MCF 10A (cell line): ENCODE results near the gene FOXL2. TPM values are rescaled to one million over a fixed set of nuclear protein-coding genes. Genes with fewer than 3 reads are reported as not detected.

Source experiments
- BruUV-seq: library from RNA; stranded (reverse); fragments of 400-500 nt; replicated peaks from 2 replicates; lab custom pipeline; 2021; lab: Mats Ljungman, UMichigan
- CTCF ChIA-PET: fragments of 300-600 bp; sonication (Branson Sonifier 250); formaldehyde crosslinking; extraction: SDS; loops from one replicate; lab custom pipeline; 2021; ENCODE audit warnings: antibody characterized with exemption, inconsistent platforms; lab: Yijun Ruan, JAX
- POLR2A ChIA-PET: fragments of 300-600, 350-650 bp; sonication (Branson Sonifier 250); formaldehyde crosslinking; extraction: SDS; loops from one replicate; lab custom pipeline; 2020; ENCODE audit warnings: antibody characterized with exemption, inconsistent platforms; lab: Yijun Ruan, JAX
- DNase-seq: peaks from one replicate; pipeline ENCODE4 v3.0.0-alpha.2; 2018; ENCODE audit not compliant: unreplicated experiment
- H3K27ac Mint-ChIP-seq: one replicate; pipeline ENCODE4 v1.8.0; 2022; ENCODE audit warnings: mild to moderate bottlenecking, low read depth, mixed read lengths; ENCODE audit not compliant: unreplicated experiment
- H3K27me3 Mint-ChIP-seq: one replicate; pipeline ENCODE4 v1.8.0; 2022; ENCODE audit warnings: mixed read lengths; ENCODE audit not compliant: insufficient read depth, unreplicated experiment
- H3K36me3 Mint-ChIP-seq: one replicate; pipeline ENCODE4 v1.8.0; 2022; ENCODE audit warnings: mild to moderate bottlenecking, moderate library complexity, mixed read lengths; ENCODE audit not compliant: insufficient read depth, unreplicated experiment
- H3K4me1 Mint-ChIP-seq: one replicate; pipeline ENCODE4 v1.8.0; 2022; ENCODE audit warnings: mixed read lengths; ENCODE audit not compliant: insufficient read depth, unreplicated experiment
- H3K4me3 Mint-ChIP-seq: one replicate; pipeline ENCODE4 v1.8.0; 2022; ENCODE audit warnings: mild to moderate bottlenecking, moderate library complexity, mixed read lengths; ENCODE audit not compliant: unreplicated experiment
- H3K9me3 Mint-ChIP-seq: one replicate; pipeline ENCODE4 v1.8.0; 2022; ENCODE audit warnings: mixed read lengths; ENCODE audit not compliant: unreplicated experiment
- CTCF ChIP-seq: fragments of 200-600 bp; IDR thresholded peaks from one replicate; pipeline ENCODE4 v1.8.0; 2022; ENCODE audit warnings: antibody characterized with exemption, mild to moderate bottlenecking; ENCODE audit not compliant: unreplicated experiment
- intact Hi-C: fragments of 100-400 bp; cut with micrococcal nuclease; formaldehyde crosslinking; loops from 2 replicates; pipeline ENCODE4 v1.14.1; 2022
- total RNA-seq: library from RNA; stranded (reverse); gene quantifications from 2 replicates; pipeline ENCODE4 v1.2.3, GENCODE V29; 2022

FOXL2 gene
- total RNA-seq, 1 experiment from 2014 or later, result 0.30 TPM

- ChIA-PET POLR2A (no interaction called here), CTCF (no interaction called here)
- BruUV-seq, result no TSS peak
- H3K36me3 Mint-ChIP-seq, result no peaks in the 10 kb centered on the region
- H3K4me3 Mint-ChIP-seq, result no peak overlapping the region
- H3K27ac Mint-ChIP-seq, result no peak overlapping the region
- intact Hi-C loops, result no loop called here
- H3K27me3 Mint-ChIP-seq, result no peaks in the 10 kb centered on the region
- no peak for DNase-seq
- TF ChIP-seq CTCF, result no peak
- H3K9me3 Mint-ChIP-seq, result no peaks in the 10 kb centered on the region
- no peaks in the 10 kb centered on the region for H3K4me1 Mint-ChIP-seq
Measured at GRCh38 chr3:138984816-138985215, 37.9 kb upstream of the FOXL2 start.

- Mint-ChIP-seq H3K4me3 (no peak overlapping the region), H3K27me3 (no peaks in the 10 kb centered on the region), H3K27ac (no peak overlapping the region), H3K4me1 (no peaks in the 10 kb centered on the region), H3K9me3 (no peaks in the 10 kb centered on the region), H3K36me3 (no peaks in the 10 kb centered on the region)
- intact Hi-C loops, result no loop called here
- CTCF ChIA-PET, result no interaction called here
- no TSS peak for BruUV-seq
- no peak for DNase-seq
- POLR2A ChIA-PET, result no interaction called here
- TF ChIP-seq CTCF, result no peak
Measured at GRCh38 chr3:138976047-138976446, 29.1 kb upstream of the FOXL2 start.

- Mint-ChIP-seq H3K27ac (no peak overlapping the region), H3K9me3 (no peaks in the 10 kb centered on the region), H3K36me3 (no peaks in the 10 kb centered on the region), H3K27me3 (no peaks in the 10 kb centered on the region), H3K4me3 (no peak overlapping the region), H3K4me1 (no peaks in the 10 kb centered on the region)
- DNase-seq, result no peak
- ChIA-PET POLR2A (no interaction called here), CTCF (interaction anchor here (0.6 to 0.7 kb wide), 2 partner anchors 37 to 41 kb away, joined by 3 to 5 read pairs; no protein-coding TSS in a partner anchor)
- no peak for TF ChIP-seq CTCF
- intact Hi-C loops, result no loop called here
- BruUV-seq, result no TSS peak
Measured at GRCh38 chr3:138975351-138975750, 28.4 kb upstream of the FOXL2 start.

GRCh38 chr3:138974462-138974861 is 27.5 kb upstream of the FOXL2 start:
- CTCF ChIA-PET, result interaction anchor here (0.6 to 1.3 kb wide), 3 partner anchors 8 to 38 kb away, joined by 3 to 5 read pairs (median 5); no protein-coding TSS in a partner anchor
- Mint-ChIP-seq H3K27ac (no peak overlapping the region), H3K4me3 (no peak overlapping the region)

More at GRCh38 chr3:138974462-138974861, 27.5 kb upstream of the FOXL2 start:
- no peak for TF ChIP-seq CTCF
- peaks cover 8% of the 10 kb centered on the region for H3K27me3 Mint-ChIP-seq
- no peaks in the 10 kb centered on the region for H3K36me3 Mint-ChIP-seq
- no peaks in the 10 kb centered on the region for H3K9me3 Mint-ChIP-seq
- intact Hi-C loops, result no loop called here
- peak; percentile 54 for DNase-seq
- POLR2A ChIA-PET, result no interaction called here
- no TSS peak for BruUV-seq
- no peaks in the 10 kb centered on the region for H3K4me1 Mint-ChIP-seq
